Esophagus mucosa (tissue), 1 donor: ENCODE measurements around the gene TTYH3. TPM values are rescaled to one million over a fixed set of nuclear protein-coding genes. Genes with fewer than 3 reads are reported as not detected.

ENCODE experiments used
- ATAC-seq: fragments of 200-7000 bp; cut with Tn5 transposase; one replicate; pipeline ENCODE4 v1.9.1; 2020
- total RNA-seq: library from RNA; stranded (reverse); gene quantifications from one replicate; pipeline ENCODE4 v1.2.4, GENCODE V29; 2023
- donor health status: DM: yes; HTN: yes; CAD: no.

The TTYH3 gene
- total RNA-seq, 1 donor from 2014 or later, result 11.7 TPM

GRCh38 chr7:2649139-2649838 lies 17.5 kb downstream of the TTYH3 start:
- no peak for ATAC-seq

- no peak for ATAC-seq
Measured at GRCh38 chr7:2649991-2650390, 18.2 kb downstream of the TTYH3 start.

- no peak for ATAC-seq
Measured at GRCh38 chr7:2650451-2650850, 18.7 kb downstream of the TTYH3 start.

GRCh38 chr7:2651336-2651735 lies 19.6 kb downstream of the TTYH3 start:
- ATAC-seq, result no peak

- ATAC-seq, result no peak
Measured at GRCh38 chr7:2651847-2652735, 20.3 kb downstream of the TTYH3 start.

GRCh38 chr7:2652736-2653060 lies 20.9 kb downstream of the TTYH3 start:
- ATAC-seq, result no peak

- no peak for ATAC-seq
Measured at GRCh38 chr7:2654059-2654458, 22.3 kb downstream of the TTYH3 start.

GRCh38 chr7:2655870-2656614 lies 24.3 kb downstream of the TTYH3 start:
- no peak for ATAC-seq

- no peak for ATAC-seq
Measured at GRCh38 chr7:2657208-2657607, 25.4 kb downstream of the TTYH3 start.

- no peak for ATAC-seq
Measured at GRCh38 chr7:2657920-2658671, 26.3 kb downstream of the TTYH3 start.

- no peak for ATAC-seq
Measured at GRCh38 chr7:2658941-2659340, 27.2 kb downstream of the TTYH3 start.

GRCh38 chr7:2659556-2660358 lies 28.0 kb downstream of the TTYH3 start:
- no peak for ATAC-seq

- ATAC-seq, result no peak
Measured at GRCh38 chr7:2660359-2661095, 28.7 kb downstream of the TTYH3 start.

GRCh38 chr7:2661096-2661449 lies 29.3 kb downstream of the TTYH3 start:
- ATAC-seq, result no peak

GRCh38 chr7:2661602-2662272 lies 30.0 kb downstream of the TTYH3 start:
- no peak for ATAC-seq

GRCh38 chr7:2662273-2663120 lies 30.7 kb downstream of the TTYH3 start:
- ATAC-seq, result no peak

GRCh38 chr7:2663121-2663886 lies 31.5 kb downstream of the TTYH3 start:
- peak; percentile 43 for ATAC-seq

GRCh38 chr7:2663960-2664359 lies 32.2 kb downstream of the TTYH3 start:
- ATAC-seq, result no peak

GRCh38 chr7:2665359-2665791 lies 33.6 kb downstream of the TTYH3 start:
- no peak for ATAC-seq
